D721Med (cell line): Measurements from ENCODE around the gene DNAAF5.

Experiments
- DNase-seq: peaks from one replicate; pipeline ENCODE4 v3.0.0; 2011; ENCODE audit warnings: low spot score; ENCODE audit not compliant: insufficient read length
- FAIRE-seq: peaks from 2 replicates; lab custom pipeline; 2011; peaks lifted over from hg19 to GRCh38; lab: Jason Lieb, UNC
- TF ChIP-seq, protein P1 (sequence below): IDR thresholded peaks from 2 replicates; pipeline ENCODE4 v1.5.1; 2012; ENCODE audit warnings: mild to moderate bottlenecking, control low read depth; ENCODE audit not compliant: insufficient read depth; ENCODE audit errors: missing control alignments

The DNAAF5 gene

DNA sequence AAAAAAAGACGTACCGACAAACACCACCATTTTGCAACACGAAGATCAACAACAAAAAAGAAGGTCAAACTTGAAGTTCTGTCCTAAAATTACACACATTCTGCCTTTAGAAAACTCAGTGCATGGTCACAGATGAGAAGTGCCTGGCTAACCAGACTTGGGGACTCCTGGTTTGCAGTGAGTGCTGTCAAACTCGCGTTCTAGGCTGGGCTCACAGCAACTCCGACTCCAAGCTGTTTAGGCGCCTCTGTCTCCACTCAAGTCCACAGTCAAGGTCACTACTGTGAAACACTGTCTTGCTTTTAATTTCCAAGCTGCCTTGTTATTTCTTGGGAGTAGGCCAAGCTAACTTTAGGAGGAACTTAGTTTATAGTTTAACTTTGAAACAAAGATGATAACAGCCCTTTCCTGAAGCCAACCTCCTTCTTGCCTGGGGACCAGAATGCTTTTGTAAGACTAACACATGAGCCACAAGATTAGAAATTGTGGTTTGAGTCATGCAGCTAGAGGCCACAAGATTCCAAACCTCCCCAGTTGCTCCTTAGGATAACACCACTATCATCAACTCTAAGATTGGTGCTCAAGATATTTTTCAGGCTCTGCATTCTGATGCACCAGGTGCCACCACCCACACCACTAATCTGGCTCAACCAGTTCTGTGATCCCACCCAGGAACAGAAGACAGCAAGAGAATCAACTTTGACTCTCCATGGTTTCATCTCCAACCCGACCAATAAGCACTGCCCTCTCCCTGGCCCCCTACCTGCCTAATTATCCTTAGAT lies 1.1 kb upstream of the DNAAF5 start:
- TF ChIP-seq, protein P1, sequence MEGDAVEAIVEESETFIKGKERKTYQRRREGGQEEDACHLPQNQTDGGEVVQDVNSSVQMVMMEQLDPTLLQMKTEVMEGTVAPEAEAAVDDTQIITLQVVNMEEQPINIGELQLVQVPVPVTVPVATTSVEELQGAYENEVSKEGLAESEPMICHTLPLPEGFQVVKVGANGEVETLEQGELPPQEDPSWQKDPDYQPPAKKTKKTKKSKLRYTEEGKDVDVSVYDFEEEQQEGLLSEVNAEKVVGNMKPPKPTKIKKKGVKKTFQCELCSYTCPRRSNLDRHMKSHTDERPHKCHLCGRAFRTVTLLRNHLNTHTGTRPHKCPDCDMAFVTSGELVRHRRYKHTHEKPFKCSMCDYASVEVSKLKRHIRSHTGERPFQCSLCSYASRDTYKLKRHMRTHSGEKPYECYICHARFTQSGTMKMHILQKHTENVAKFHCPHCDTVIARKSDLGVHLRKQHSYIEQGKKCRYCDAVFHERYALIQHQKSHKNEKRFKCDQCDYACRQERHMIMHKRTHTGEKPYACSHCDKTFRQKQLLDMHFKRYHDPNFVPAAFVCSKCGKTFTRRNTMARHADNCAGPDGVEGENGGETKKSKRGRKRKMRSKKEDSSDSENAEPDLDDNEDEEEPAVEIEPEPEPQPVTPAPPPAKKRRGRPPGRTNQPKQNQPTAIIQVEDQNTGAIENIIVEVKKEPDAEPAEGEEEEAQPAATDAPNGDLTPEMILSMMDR, result no peak
- FAIRE-seq (no peak), DNase-seq (no peak)

DNA sequence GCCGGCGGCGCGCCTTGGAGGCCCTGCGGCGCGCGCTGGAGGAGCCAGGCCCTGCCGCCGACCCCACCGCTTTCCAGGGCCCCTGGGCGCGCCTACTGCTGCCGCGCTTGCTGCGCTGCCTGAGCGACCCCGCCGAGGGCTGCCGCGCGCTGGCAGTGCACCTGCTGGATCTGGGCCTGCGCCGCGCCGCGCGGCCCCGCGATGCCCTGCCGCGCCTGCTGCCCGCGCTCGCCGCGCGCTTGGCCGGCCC lies 280 bp downstream of the DNAAF5 start:
- TF ChIP-seq, protein P1, result no peak
- FAIRE-seq (no peak), DNase-seq (no peak)

DNA sequence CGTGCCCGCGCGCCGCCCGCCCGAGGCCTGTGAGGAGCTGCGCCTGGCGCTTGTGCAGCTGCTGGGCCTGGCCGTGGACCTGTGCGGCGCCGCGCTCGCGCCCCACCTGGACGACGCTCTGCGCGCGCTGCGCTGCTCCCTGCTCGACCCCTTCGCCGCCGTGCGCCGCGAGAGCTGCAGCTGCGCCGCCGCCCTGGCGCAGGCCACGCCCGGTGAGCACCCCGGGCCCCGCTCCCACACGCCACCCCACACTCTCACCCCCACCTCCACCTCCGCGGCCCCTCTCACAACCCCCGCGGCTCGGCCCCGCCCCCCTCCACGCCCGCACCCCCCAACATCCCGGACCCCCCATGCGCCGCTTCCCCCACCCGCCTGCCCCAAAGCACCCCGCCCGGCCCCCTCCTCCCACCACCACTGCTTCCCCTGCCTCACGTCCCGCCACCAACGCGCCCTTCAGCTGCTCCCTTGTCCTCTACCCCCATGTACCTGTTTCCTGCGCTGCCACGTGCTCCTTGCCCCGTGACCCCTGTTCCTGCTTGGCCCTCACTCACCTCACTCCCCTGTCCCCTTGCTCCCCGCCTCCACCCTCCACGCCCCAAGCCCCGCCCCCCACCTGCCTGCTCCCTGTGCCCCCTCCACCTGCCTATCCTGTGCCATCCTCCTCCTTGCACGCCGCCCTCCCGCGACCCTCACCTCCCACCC lies 756 bp downstream of the DNAAF5 start, which contains the start of gene PRKAR1B:
Gene PRKAR1B (minus strand): TSS at position 178 of the 702 bp plus-strand sequence. CDS start 15,776 bp downstream, outside the sequence.
- no peak for DNase-seq
- FAIRE-seq, result no peak
- TF ChIP-seq, protein P1, result no peak

DNA sequence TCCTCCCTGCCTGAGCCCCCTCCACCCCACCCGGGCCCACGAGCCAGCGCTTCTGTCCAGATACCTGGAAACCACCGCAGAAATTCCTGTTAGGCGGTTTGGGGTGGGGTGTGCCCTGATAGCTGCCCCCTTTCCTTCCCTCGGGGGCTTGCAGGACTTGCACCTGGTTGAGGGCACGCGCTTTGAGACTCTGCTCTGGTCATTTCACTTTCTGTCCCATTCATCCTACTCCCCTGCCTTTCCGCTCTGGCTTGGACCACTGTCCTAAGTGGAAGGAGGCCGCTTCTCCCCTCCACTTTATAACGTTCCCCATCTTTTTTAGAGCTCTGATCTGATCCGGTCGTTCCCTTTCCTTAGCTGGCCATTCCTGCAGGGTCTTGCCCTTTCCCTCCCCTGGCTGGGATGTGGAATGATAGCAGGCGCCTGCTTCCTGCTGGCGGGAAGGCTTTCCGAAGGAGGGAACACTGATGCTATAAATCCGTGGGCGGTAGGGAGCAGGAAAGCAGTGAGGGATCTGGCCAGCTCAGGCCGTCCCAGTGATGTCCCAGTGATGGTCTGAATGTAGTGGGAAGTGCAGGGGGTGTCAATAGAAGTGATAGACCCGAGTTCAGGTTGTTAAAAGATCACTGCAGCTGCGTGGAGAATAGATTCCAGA lies 1.4 kb downstream of the DNAAF5 start:
- TF ChIP-seq, protein P1, result no peak
- DNase-seq (no peak), FAIRE-seq (no peak)

DNA sequence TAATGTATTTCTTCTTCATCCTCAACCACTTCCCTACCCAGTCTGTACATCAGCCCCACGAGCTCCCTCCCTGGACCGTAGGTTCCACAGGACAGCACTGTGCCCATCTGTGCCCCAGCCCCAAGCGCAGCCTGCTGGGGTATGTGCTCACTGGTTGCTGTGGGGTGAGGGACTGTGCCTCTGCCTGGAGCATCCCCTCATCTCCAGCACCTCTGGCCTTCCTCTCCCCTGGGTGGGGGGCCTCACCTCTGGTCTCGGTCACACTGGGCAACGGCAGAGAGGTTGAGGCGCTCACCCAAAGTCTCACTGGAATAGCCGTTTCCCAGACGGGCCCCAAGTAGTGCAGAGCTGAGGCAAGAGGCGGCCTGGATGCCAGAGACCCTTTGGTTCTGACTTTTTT lies 2.1 kb downstream of the DNAAF5 start:
- FAIRE-seq (no peak), DNase-seq (no peak)

DNA sequence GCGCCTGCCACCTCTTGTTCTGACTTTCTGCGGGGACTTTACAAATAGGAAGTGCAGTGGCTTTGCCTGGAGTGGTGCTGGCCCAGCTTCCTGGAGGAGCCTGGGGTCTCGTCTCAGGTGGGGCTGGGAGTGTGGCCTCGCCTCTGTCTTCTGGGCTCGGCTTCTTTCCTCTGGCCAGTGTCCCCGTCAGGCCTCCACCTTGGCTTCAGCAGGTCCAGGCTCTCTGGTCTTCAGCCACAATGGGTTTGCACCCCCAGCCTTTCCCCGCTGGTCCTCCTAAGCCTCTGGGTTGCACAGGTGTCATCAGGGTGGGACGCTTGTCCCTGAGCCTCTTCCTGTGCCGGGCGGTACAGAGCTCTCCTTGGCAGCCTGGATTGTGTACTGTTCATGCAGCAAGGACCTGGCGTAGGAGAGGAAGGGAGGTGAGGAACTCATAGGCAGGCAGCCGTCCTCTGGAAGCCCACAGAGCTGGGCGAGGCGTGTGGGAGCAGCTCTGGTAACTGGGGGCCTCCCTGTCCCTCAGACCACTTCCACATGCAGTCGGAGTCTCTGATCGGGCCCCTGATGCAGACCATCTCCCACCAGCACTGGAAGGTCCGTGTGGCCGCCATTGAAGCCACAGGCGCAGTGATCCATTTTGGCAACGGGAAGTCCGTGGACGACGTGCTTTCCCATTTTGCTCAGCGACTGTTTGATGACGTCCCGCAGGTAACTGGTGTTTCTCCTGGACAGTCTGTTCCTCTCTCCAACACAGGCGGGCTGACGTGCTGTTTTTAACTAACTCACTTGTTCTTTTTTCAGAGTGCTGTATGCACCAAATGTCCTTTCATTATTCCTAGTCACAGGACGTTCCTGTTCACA lies 2.9 kb downstream of the DNAAF5 start:
- TF ChIP-seq, protein P1, result no peak
- no peak for DNase-seq
- no peak for FAIRE-seq

More for the DNA sequence above, 2.1 kb downstream of the DNAAF5 start:
- TF ChIP-seq, protein P1, result no peak
